ENCODE data around the gene GLRX.

GLRX gene

DNA sequence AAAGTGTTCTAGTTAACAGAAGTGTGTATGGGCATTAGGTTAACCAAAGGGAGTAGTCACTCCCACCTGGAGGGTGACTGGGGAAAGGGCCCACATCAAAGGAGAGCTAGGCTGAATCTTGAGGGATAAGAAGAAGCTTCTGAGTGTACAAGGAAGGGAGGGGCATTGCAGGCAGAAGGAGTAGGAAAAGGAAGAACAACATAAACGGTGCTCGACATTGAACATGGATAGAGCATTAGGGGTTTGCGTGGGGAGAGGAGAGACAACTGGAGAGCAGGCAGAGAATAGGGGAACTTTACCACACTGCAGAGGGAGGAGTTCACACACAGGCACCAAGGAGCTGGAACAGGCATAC lies 5.3 kb upstream of the GLRX start:
- no peaks in the 10 kb centered on the region for H3K9me3 ChIP-seq (ENCODE audit: severe bottlenecking)
- TF ChIP-seq, protein P1, sequence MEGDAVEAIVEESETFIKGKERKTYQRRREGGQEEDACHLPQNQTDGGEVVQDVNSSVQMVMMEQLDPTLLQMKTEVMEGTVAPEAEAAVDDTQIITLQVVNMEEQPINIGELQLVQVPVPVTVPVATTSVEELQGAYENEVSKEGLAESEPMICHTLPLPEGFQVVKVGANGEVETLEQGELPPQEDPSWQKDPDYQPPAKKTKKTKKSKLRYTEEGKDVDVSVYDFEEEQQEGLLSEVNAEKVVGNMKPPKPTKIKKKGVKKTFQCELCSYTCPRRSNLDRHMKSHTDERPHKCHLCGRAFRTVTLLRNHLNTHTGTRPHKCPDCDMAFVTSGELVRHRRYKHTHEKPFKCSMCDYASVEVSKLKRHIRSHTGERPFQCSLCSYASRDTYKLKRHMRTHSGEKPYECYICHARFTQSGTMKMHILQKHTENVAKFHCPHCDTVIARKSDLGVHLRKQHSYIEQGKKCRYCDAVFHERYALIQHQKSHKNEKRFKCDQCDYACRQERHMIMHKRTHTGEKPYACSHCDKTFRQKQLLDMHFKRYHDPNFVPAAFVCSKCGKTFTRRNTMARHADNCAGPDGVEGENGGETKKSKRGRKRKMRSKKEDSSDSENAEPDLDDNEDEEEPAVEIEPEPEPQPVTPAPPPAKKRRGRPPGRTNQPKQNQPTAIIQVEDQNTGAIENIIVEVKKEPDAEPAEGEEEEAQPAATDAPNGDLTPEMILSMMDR (IDR thresholded peaks at IDR 0.05; ENCODE audit: low read depth, low read length) = no peak
- H3K27me3 ChIP-seq (ENCODE audit: insufficient read depth, low read depth, severe bottlenecking) = no peaks in the 10 kb centered on the region
- no peak overlapping the region for H3K27ac ChIP-seq
- H3K36me3 ChIP-seq = no peaks in the 10 kb centered on the region
- no peak overlapping the region for H3K4me3 ChIP-seq (ENCODE audit: low read depth, low read length)
- DNase-seq = no peak

DNA sequence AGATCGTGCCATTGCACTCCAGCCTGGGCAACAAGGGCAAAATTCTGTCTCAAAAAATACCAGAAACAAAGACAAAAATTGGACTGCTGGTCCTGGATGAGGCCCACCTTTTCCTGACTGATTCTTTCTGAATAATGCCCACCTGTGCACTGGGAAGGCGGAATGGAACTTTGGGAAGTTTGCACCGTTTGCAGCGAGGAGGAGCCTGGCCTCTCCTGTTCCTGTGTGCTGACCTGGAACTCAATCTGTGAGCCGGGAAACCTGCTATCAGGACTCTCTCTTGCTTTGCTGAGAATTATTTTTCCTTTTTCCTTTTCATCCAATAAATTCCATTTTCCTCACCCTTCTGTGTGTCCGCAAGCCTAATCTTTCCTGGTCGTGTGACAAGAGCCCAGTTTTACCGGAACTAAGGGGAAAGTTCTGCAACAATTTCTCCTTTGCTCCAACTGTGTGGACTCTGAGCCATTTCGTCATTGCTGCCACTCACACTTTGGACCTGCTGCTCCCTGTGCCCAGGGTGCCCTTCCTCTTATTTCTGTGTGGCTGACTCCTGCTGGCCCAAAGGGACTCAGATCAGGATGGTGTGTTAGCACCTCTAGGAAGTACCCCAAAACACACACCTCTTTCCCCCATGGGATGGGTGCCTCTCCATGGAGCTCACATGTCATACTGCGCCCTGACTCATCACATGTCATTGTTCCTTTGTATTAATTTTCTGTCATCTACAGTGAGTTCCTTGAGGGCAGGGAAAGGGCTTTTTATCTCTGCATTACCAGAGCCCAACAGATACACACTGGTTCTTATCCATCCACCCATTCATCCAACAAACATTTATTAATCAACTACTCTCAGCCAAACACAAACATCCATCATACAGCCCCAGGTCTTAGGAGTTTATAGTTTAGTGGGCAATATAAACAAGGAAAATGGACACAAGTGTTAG lies 4.7 kb upstream of the GLRX start:
- Histone ChIP-seq H3K9me3 (ENCODE audit: severe bottlenecking) (no peaks in the 10 kb centered on the region), H3K36me3 (no peaks in the 10 kb centered on the region), H3K4me3 (ENCODE audit: low read depth, low read length) (no peak overlapping the region), H3K27ac (no peak overlapping the region), H3K27me3 (ENCODE audit: insufficient read depth, low read depth, severe bottlenecking) (no peaks in the 10 kb centered on the region)
- no peak for DNase-seq
- TF ChIP-seq, protein P1 (IDR thresholded peaks at IDR 0.05; ENCODE audit: low read depth, low read length) = no peak

DNA sequence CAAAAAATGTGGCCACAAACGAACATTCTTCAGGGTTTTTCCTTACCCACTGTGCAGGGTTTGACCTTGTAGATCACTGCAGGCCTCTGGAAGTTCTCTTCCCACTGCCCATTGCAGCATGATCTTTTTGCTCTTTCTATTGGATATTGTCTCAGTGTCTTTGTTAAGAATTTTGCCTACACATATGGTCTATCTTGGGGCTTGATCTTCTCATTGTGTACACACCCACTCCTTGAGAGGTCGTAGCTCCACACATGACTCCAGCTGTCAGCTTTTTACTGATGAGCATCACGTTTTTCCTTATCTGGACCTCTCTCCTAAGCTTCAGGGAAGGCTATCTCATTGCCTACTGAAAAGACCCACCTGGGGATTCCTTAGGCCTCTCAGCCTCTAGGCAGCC lies 3.0 kb upstream of the GLRX start:
- Histone ChIP-seq H3K9me3 (ENCODE audit: severe bottlenecking) (no peaks in the 10 kb centered on the region), H3K4me3 (ENCODE audit: low read depth, low read length) (no peak overlapping the region), H3K36me3 (no peaks in the 10 kb centered on the region), H3K27ac (no peak overlapping the region), H3K27me3 (ENCODE audit: insufficient read depth, low read depth, severe bottlenecking) (no peaks in the 10 kb centered on the region)
- TF ChIP-seq, protein P1 (IDR thresholded peaks at IDR 0.05; ENCODE audit: low read depth, low read length) = no peak
- DNase-seq = no peak

DNA sequence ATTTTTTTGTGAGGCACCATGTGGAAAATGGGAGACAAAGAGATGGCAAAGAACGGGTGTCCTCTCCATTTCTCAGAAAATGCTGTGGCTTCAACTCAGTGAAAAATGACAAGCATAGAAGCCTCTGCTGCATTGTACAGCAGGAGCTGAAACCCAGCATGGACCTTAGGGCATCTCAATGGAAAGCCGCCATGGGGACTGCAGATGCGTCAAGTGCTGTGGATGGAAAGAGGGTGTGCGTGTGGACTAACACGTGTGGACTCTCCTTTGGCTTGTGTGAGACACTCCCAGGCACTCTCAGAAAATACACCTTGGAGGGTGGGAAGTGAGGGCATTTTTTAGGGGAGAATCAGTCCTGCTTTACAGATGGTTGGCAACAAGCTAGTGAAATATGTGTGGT lies 2.2 kb upstream of the GLRX start:
- Histone ChIP-seq H3K27me3 (ENCODE audit: insufficient read depth, low read depth, severe bottlenecking) (no peaks in the 10 kb centered on the region), H3K27ac (no peak overlapping the region), H3K9me3 (ENCODE audit: severe bottlenecking) (no peaks in the 10 kb centered on the region), H3K36me3 (no peaks in the 10 kb centered on the region), H3K4me3 (ENCODE audit: low read depth, low read length) (no peak overlapping the region)
- TF ChIP-seq, protein P1 (IDR thresholded peaks at IDR 0.05; ENCODE audit: low read depth, low read length) = no peak
- no peak for DNase-seq

DNA sequence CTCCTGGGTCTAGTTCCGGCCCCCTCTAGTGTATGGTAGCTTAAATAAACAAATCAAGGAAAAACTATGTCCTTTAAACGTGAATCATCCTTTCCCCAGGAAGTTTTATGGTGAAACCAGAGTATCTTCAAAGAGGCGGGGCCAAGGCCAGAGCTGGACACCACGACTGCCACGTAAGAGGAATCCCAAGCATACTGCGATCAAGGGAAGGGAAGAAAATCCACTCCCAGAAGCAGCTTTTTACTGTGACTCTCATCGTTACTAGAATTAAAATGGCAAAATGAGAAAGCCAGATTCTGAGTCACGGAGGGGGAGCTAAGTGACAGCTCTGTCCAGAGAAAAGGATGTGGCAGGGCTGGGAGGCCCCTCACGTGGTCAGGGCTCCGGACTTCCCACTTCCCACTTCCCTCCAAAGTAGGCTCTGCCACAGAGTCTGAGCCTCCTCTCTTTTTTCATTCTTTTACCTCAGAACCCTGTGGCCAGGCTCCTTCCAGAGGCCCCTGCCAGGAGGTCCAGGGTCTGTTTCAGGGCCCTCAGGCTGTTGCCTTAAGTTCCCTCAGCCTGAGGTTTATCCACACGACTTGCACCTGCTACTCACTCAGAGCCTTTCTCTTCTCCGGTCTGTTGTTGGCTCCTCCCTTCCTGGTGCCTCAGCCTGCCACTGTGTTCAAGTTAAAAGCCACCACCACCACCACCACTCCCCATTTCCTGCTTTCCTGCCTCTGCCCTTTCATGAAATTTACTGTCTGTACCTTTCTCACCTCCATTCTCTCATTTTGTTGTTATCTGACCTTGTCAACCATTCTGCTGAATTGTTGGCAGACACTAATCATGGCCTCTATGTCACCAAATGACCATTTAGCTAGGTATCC lies 1.4 kb upstream of the GLRX start:
- Histone ChIP-seq H3K36me3 (no peaks in the 10 kb centered on the region), H3K4me3 (ENCODE audit: low read depth, low read length) (no peak overlapping the region), H3K27ac (no peak overlapping the region), H3K9me3 (ENCODE audit: severe bottlenecking) (no peaks in the 10 kb centered on the region), H3K27me3 (ENCODE audit: insufficient read depth, low read depth, severe bottlenecking) (no peaks in the 10 kb centered on the region)
- TF ChIP-seq, protein P1 (IDR thresholded peaks at IDR 0.05; ENCODE audit: low read depth, low read length) = no peak
- DNase-seq = no peak
